LHCN-M2 (cell line): Measurements from ENCODE around the gene FAM78A. TPM values are rescaled to one million over a fixed set of nuclear protein-coding genes. Genes with fewer than 3 reads are reported as not detected.
"Not testable (repeated sequence)": the region's sequence is repeated elsewhere in the genome, so short reads cannot be mapped to it uniquely, and the experiment has no call there.

Experiments
- DNase-seq: peaks from one replicate; pipeline ENCODE4 v3.0.0-alpha.2; 2012; ENCODE audit warnings: low read depth
- total RNA-seq: library from RNA; depleted of rRNA; stranded (reverse); fragments of >200 nt; gene quantifications from 2 replicates; pipeline ENCODE4 v1.2.3, GENCODE V29; 2014

FAM78A gene
- total RNA-seq, 1 experiment from 2014 or later: 1.7 TPM

GRCh38 chr9:131281119-131281965, 5.0 kb upstream of the FAM78A start:
- DNase-seq: no peak

- no peak for DNase-seq
These were observed 4.3 kb upstream of the FAM78A start for GRCh38 chr9:131280660-131281059.

- no peak for DNase-seq
These were observed 3.7 kb upstream of the FAM78A start for GRCh38 chr9:131279863-131280570.

- DNase-seq: no peak
These were observed 3.0 kb upstream of the FAM78A start for GRCh38 chr9:131279196-131279862.

- no peak for DNase-seq
These were observed 2.4 kb upstream of the FAM78A start for GRCh38 chr9:131278702-131279111.

- peak; percentile 79 for DNase-seq
These were observed 1.8 kb upstream of the FAM78A start for GRCh38 chr9:131277910-131278701.

- no peak for DNase-seq
These were observed 1.1 kb upstream of the FAM78A start for GRCh38 chr9:131277287-131277909.

GRCh38 chr9:131276891-131277286, 579 bp upstream of the FAM78A start:
- no peak for DNase-seq

- DNase-seq: no peak
These were observed 797 bp downstream of the FAM78A start for GRCh38 chr9:131275332-131276093.

GRCh38 chr9:131274674-131275331, 1.5 kb downstream of the FAM78A start:
- DNase-seq: no peak

GRCh38 chr9:131273856-131274673, 2.2 kb downstream of the FAM78A start:
- peak; percentile 12 for DNase-seq

- no peak for DNase-seq
These were observed 3.0 kb downstream of the FAM78A start for GRCh38 chr9:131273146-131273855.

GRCh38 chr9:131272212-131272611, 4.1 kb downstream of the FAM78A start:
- no peak for DNase-seq

GRCh38 chr9:131271506-131271931, 4.8 kb downstream of the FAM78A start:
- DNase-seq: no peak

GRCh38 chr9:131271016-131271273, 5.4 kb downstream of the FAM78A start:
- not testable (repeated sequence) for DNase-seq

GRCh38 chr9:131270171-131271015, 5.9 kb downstream of the FAM78A start:
- DNase-seq: no peak
